SK-MEL-5 (cell line): ENCODE data around the gene PREB. TPM values are rescaled to one million over a fixed set of nuclear protein-coding genes. Genes with fewer than 3 reads are reported as not detected.

Experiments used
- DNase-seq: peaks from one replicate; pipeline ENCODE4 v3.0.0-alpha.2; 2016; ENCODE audit warnings: low read depth, low spot score
- in situ Hi-C: cut with HindIII; loops from 2 replicates; pipeline ENCODE4 v1.10.0; 2016; ENCODE audit warnings: low sequenced_read_pairs, high pct_unique_total_duplicates, low pct_unique_long_range_greater_than_20kb
- total RNA-seq: library from RNA; depleted of rRNA; stranded (reverse); fragments of >200 nt; shearing (Covaris generic); gene quantifications from 2 replicates; pipeline ENCODE4 v1.2.3, GENCODE V29; 2014

PREB gene
- total RNA-seq, 1 experiment from 2014 or later: 98.1 TPM

GRCh38 chr2:27158468-27158867 lies 24.0 kb upstream of the PREB start:
- DNase-seq: no peak
- in situ Hi-C loops: no loop called here

GRCh38 chr2:27155069-27155520 lies 20.7 kb upstream of the PREB start:
- in situ Hi-C loops: no loop called here
- DNase-seq: no peak

GRCh38 chr2:27154488-27154887 lies 20.1 kb upstream of the PREB start:
- in situ Hi-C loops: no loop called here
- no peak for DNase-seq

- in situ Hi-C loops: no loop called here
- DNase-seq: no peak
These were observed 18.5 kb upstream of the PREB start for GRCh38 chr2:27152796-27153464.

- in situ Hi-C loops: no loop called here
- peak; percentile 22 for DNase-seq
These were observed 17.8 kb upstream of the PREB start for GRCh38 chr2:27152102-27152795.

- DNase-seq: no peak
- in situ Hi-C loops: no loop called here
These were observed 16.3 kb upstream of the PREB start for GRCh38 chr2:27150639-27151230.

GRCh38 chr2:27149570-27150405 lies 15.4 kb upstream of the PREB start:
- DNase-seq: no peak
- in situ Hi-C loops: no loop called here

GRCh38 chr2:27148801-27149439 lies 14.5 kb upstream of the PREB start, which contains the start of gene TCF23:
TSS of gene TCF23 (plus strand) at chr2:27149004. CDS start at chr2:27149134, 130 bp downstream.
- DNase-seq: no peak
- in situ Hi-C loops: no loop called here

GRCh38 chr2:27147935-27148334 lies 13.5 kb upstream of the PREB start:
- in situ Hi-C loops: no loop called here
- no peak for DNase-seq

- in situ Hi-C loops: no loop called here
- no peak for DNase-seq
These were observed 11.2 kb upstream of the PREB start for GRCh38 chr2:27145682-27146081.

GRCh38 chr2:27143285-27143684 lies 8.8 kb upstream of the PREB start:
- no peak for DNase-seq
- in situ Hi-C loops: no loop called here

- in situ Hi-C loops: no loop called here
These were observed 4.9 kb upstream of the PREB start, which contains the start of gene PRR30 for GRCh38 chr2:27139310-27139709. TSS of gene PRR30 (minus strand) at chr2:27139410. CDS start at chr2:27138329, 1,081 bp downstream.

GRCh38 chr2:27138111-27138510 lies 3.7 kb upstream of the PREB start:
- DNase-seq: no peak
- in situ Hi-C loops: no loop called here

More at GRCh38 chr2:27139310-27139709, 4.9 kb upstream of the PREB start, which contains the start of gene PRR30:
- DNase-seq: no peak

GRCh38 chr2:27137322-27137935 lies 3.0 kb upstream of the PREB start:
- in situ Hi-C loops: no loop called here
- no peak for DNase-seq

- no peak for DNase-seq
- in situ Hi-C loops: no loop called here
These were observed 2.3 kb upstream of the PREB start for GRCh38 chr2:27136751-27137150.

- in situ Hi-C loops: no loop called here
- DNase-seq: no peak
These were observed 1.1 kb upstream of the PREB start for GRCh38 chr2:27135478-27135955.
